Ishikawa (cell line): Measurements from ENCODE around the gene GINS2.

Experiments used
- CEBPB ChIP-seq: IDR thresholded peaks from 2 replicates; pipeline ENCODE4 v1.6.1; 2012
- CREB1 ChIP-seq: IDR thresholded peaks from 2 replicates; pipeline ENCODE4 v1.6.1; 2012; ENCODE audit warnings: low read depth
- EGR1 ChIP-seq: IDR thresholded peaks from 2 replicates; pipeline ENCODE4 v1.6.1; 2012
- EP300 ChIP-seq: IDR thresholded peaks from 2 replicates; pipeline ENCODE4 v1.6.1; 2012; ENCODE audit warnings: borderline replicate concordance
- FOXM1 ChIP-seq: IDR thresholded peaks from 2 replicates; pipeline ENCODE4 v1.6.1; 2012; ENCODE audit warnings: low read depth, borderline replicate concordance
- NFIC ChIP-seq: IDR thresholded peaks from 2 replicates; pipeline ENCODE4 v1.6.1; 2012
- RAD21 ChIP-seq: IDR thresholded peaks from 2 replicates; pipeline ENCODE4 v1.6.1; 2012; ENCODE audit warnings: low read depth
- TAF1 ChIP-seq: IDR thresholded peaks from 2 replicates; pipeline ENCODE4 v1.6.1; 2012; ENCODE audit warnings: low read depth, mild to moderate bottlenecking
- TCF12 ChIP-seq: IDR thresholded peaks from 2 replicates; pipeline ENCODE4 v1.6.1; 2012; ENCODE audit warnings: low read depth
- TEAD4 ChIP-seq: IDR thresholded peaks from 2 replicates; pipeline ENCODE4 v1.6.1; 2012
- YY1 ChIP-seq: IDR thresholded peaks from 2 replicates; pipeline ENCODE4 v1.6.1; 2012; ENCODE audit warnings: low read depth
- TF ChIP-seq, protein P1 (sequence below): IDR thresholded peaks from 2 replicates; pipeline ENCODE4 v1.6.1; 2012; ENCODE audit warnings: low read depth, mild to moderate bottlenecking
- TF ChIP-seq, protein P2 (sequence below): IDR thresholded peaks from 2 replicates; pipeline ENCODE4 v1.6.1; 2012

DNA sequence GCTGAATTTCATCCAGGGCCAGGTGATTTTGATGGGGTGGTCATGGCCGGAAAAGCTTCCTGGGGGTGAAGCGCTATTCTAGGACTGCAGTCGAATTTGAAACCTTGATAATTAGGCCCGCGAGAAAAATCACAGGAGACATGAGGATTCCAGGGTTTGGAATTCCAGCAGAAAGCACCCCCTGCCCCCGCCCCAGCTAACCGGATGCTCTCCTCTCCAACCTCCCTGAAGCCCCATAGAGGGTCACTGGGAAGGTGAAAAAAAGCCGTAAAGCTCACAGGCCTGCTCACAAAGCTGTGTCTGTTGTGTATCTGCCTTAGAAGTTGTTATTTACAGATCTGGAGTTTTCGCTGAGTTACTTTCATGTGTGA is 1.2 kb upstream of the GINS2 start:
- TF ChIP-seq, protein P1, sequence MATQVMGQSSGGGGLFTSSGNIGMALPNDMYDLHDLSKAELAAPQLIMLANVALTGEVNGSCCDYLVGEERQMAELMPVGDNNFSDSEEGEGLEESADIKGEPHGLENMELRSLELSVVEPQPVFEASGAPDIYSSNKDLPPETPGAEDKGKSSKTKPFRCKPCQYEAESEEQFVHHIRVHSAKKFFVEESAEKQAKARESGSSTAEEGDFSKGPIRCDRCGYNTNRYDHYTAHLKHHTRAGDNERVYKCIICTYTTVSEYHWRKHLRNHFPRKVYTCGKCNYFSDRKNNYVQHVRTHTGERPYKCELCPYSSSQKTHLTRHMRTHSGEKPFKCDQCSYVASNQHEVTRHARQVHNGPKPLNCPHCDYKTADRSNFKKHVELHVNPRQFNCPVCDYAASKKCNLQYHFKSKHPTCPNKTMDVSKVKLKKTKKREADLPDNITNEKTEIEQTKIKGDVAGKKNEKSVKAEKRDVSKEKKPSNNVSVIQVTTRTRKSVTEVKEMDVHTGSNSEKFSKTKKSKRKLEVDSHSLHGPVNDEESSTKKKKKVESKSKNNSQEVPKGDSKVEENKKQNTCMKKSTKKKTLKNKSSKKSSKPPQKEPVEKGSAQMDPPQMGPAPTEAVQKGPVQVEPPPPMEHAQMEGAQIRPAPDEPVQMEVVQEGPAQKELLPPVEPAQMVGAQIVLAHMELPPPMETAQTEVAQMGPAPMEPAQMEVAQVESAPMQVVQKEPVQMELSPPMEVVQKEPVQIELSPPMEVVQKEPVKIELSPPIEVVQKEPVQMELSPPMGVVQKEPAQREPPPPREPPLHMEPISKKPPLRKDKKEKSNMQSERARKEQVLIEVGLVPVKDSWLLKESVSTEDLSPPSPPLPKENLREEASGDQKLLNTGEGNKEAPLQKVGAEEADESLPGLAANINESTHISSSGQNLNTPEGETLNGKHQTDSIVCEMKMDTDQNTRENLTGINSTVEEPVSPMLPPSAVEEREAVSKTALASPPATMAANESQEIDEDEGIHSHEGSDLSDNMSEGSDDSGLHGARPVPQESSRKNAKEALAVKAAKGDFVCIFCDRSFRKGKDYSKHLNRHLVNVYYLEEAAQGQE = no peak
- TF ChIP-seq, protein P2, sequence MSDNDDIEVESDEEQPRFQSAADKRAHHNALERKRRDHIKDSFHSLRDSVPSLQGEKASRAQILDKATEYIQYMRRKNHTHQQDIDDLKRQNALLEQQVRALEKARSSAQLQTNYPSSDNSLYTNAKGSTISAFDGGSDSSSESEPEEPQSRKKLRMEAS = no peak
- no peak for TF ChIP-seq TAF1
- TF ChIP-seq CREB1 = no peak
- TF ChIP-seq CEBPB = no peak
- TF ChIP-seq RAD21 = no peak
- TF ChIP-seq YY1 = no peak
- TF ChIP-seq FOXM1 = no peak
- no peak for TF ChIP-seq EGR1
- no peak for TF ChIP-seq TCF12
- TF ChIP-seq TEAD4 = no peak
- TF ChIP-seq EP300 = no peak
- no peak for TF ChIP-seq NFIC
